ENCODE results near the gene TFEB.

Gene TFEB

DNA sequence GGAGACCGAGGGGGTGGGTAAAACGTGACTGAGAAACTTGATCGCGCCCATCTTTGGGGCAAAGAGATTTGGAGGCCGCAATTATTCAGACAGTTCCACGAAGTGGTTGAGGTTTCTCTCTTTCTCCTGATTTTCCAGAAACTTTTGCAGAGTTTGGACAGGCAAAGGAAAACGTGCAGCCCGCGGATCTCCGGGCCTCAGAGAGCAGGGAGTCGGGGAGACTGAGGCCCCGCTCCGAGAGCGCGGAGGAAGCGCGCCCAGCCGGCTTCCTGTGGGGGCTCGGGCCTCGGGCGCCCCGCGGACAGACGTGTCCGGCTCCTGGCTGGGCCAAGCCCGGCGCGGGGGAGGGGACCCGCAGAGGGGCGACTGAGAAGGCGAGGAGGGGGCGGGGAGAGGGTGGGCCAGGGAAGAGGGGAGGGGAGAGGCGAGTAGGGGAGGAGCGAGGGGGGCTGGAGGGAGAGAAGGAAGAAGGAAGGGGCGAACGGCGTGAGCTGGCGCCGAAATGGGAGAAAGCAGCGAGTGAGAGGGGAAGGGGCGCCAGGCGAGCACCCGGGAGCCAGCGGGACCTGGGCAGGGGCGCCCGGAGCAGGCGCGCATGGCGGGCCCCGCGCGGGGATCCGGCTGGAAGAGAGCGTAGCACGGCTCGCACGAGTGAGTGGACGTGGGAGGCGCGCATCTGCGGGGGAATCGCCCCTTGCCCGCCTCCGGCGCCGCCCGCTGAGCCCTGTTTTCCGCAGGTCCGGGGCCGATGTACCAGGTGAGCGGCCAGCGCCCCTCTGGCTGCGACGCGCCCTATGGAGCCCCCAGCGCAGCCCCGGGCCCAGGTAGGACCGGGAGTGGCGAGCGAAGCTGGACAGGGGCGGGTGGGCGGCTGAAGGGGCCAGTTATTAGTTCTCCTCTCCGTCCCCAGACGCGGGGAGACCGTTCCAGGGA, 97.1 kb downstream of the TFEB start, which contains the start of gene MDFI:
TSS of gene MDFI (plus strand) at position 467 of the 933 bp plus-strand sequence. CDS start at position 749, 282 bp downstream.
- Mint-ChIP-seq H3K4me1 (ENCODE audit: low read depth) (peaks cover 16% of the 10 kb centered on the region), H3K9me3 (ENCODE audit: low read depth) (no peaks in the 10 kb centered on the region), H3K27ac (no peak within 1 kb of the TSS), H3K4me3 (peak within 1 kb of the TSS; percentile 83), H3K27me3 (peaks cover 21% of the 10 kb centered on the region), H3K36me3 (no peaks in the 10 kb centered on the region)

DNA sequence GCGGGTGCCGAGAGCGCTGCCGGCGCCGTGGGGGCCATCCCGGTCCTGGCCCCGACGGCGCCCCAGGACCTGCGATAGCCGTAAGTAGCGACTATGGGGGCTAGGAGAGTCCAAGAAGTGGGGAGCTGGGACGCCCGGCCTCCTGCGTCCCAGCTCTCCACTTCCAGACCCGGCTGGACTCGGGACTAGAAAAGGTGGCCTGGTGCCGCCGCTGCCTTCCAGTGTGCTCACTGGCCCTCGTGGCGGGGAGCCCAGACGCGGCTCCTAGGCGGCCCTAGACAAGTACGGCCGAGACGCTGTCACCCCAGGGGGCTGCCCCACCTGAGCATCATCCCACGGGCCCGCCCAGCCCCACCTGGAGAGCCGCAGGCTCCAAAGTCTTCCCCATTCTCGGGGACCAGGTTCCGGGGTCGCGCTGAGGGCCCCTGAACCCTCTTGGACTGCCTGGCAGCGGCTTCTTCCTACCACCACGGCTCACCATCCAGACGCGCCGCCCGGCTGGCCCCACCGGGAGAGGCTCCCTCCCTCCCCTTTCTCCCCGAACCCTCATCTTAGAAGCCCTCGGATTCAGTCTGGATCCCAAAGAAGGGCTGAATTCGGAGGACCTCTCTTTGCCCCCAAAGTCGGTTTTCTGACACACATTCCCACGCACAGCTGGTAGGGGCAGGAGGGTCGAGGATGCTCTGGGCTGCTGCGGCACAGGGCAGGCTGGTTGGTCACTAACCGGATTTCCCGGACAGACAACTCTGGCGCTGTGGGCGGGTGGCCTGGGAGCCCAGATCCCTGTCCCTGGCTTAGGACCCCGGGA, 98.0 kb downstream of the TFEB start:
- Mint-ChIP-seq H3K27me3 (peaks cover 21% of the 10 kb centered on the region), H3K36me3 (no peaks in the 10 kb centered on the region), H3K9me3 (ENCODE audit: low read depth) (no peaks in the 10 kb centered on the region), H3K4me3 (peak overlapping the region; percentile 83), H3K27ac (no peak overlapping the region), H3K4me1 (ENCODE audit: low read depth) (peaks cover 16% of the 10 kb centered on the region)

DNA sequence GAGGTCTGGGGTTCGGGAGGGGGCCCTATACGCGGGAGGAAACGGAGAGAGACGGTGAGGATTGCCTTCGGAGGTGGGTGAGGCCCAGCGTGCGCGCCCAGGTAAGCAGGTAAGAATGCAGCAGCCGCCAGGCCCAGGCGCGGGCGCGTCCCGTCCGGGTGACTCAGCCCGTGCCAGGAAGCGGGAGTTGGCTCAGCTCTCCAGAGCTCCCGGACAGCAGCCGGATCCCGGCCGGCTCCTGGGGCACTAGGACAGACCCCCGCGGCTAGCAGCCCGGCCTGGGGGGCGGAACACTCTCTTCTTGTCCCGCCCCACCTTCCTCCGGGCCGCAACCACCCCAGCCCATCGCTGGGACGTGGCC, 98.6 kb downstream of the TFEB start:
- Mint-ChIP-seq H3K27me3 (peaks cover 21% of the 10 kb centered on the region), H3K4me1 (ENCODE audit: low read depth) (peaks cover 16% of the 10 kb centered on the region), H3K9me3 (ENCODE audit: low read depth) (no peaks in the 10 kb centered on the region), H3K36me3 (no peaks in the 10 kb centered on the region), H3K27ac (no peak overlapping the region), H3K4me3 (peak overlapping the region; percentile 61)

DNA sequence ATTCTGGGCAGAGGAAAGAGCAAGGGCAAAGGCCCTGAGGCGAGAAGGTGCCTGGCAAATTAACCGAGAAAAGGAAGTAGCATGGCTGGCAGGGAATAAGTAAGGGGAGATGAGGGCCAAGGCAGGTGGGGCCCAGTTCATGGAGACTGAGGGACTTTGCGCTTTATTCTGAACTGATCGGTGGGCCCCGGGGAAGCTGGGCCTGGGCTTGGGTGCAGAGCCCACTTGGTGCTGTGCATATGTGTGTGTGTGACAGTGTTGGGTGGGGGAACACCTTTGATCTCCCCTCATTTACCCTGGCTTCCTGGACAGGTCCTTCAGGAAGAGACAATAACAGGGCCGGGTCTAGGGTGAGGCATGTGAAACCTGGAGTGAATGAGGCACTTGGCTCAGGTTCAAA, 100.0 kb downstream of the TFEB start:
- peaks cover 17% of the 10 kb centered on the region for H3K27me3 Mint-ChIP-seq
- no peaks in the 10 kb centered on the region for H3K9me3 Mint-ChIP-seq (ENCODE audit: low read depth)
- no peak overlapping the region for H3K27ac Mint-ChIP-seq
- H3K4me3 Mint-ChIP-seq = no peak overlapping the region
- H3K4me1 Mint-ChIP-seq (ENCODE audit: low read depth) = peaks cover 16% of the 10 kb centered on the region
- no peaks in the 10 kb centered on the region for H3K36me3 Mint-ChIP-seq

DNA sequence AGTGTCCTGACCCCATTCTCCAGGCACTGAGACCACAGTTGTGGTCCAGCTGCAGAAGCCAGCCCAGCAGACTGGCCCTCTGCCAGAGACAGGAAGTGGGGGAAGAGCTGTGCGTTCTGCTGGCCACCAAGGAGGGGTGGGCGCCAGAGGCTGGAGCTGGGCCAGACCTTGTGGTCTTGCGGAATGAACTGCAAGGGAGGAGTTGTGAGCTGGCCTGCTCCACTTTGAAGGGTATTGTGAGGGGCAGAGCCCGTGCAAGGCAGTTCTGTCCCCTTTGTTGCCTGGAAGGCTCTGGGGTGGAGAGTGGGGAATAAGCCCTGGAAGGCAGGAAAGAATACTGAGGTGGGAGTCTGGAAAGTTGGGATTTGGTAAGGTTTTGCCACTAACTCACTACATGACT, 100.8 kb downstream of the TFEB start:
- Mint-ChIP-seq H3K27me3 (peaks cover 13% of the 10 kb centered on the region), H3K4me1 (ENCODE audit: low read depth) (peaks cover 15% of the 10 kb centered on the region), H3K9me3 (ENCODE audit: low read depth) (no peaks in the 10 kb centered on the region)

More for the DNA sequence above, 100.8 kb downstream of the TFEB start:
- no peak overlapping the region for H3K27ac Mint-ChIP-seq
- no peaks in the 10 kb centered on the region for H3K36me3 Mint-ChIP-seq
- H3K4me3 Mint-ChIP-seq = no peak overlapping the region

All from activated naive CD8-positive, alpha-beta T cell (primary cell).